DMS53 treated with DMSO at 0.1 percent for 48 hours (cell line): ENCODE measurements around the gene DGCR2.

Source experiments
- DNase-seq: peaks from one replicate; lab custom pipeline; 2025; ENCODE audit not compliant: unreplicated experiment; lab: John Stamatoyannopoulos, UW

DGCR2 gene

GRCh38 chr22:19128009-19128401, 5.8 kb upstream of the DGCR2 start:
- no peak for DNase-seq

GRCh38 chr22:19127329-19128008, 5.3 kb upstream of the DGCR2 start:
- no peak for DNase-seq

- DNase-seq, result no peak
Observed at GRCh38 chr22:19126309-19127273, 4.4 kb upstream of the DGCR2 start.

GRCh38 chr22:19125474-19126308, 3.5 kb upstream of the DGCR2 start:
- DNase-seq, result no peak

GRCh38 chr22:19125011-19125410, 2.8 kb upstream of the DGCR2 start:
- DNase-seq, result no peak

GRCh38 chr22:19124377-19124776, 2.2 kb upstream of the DGCR2 start:
- DNase-seq, result no peak

GRCh38 chr22:19123936-19124335, 1.7 kb upstream of the DGCR2 start:
- no peak for DNase-seq

- DNase-seq, result no peak
Observed at GRCh38 chr22:19122752-19123492, 710 bp upstream of the DGCR2 start.

- no peak for DNase-seq
Observed at GRCh38 chr22:19121631-19122142, 525 bp downstream of the DGCR2 start.

GRCh38 chr22:19120829-19121630, 1.2 kb downstream of the DGCR2 start:
- DNase-seq, result no peak

- no peak for DNase-seq
Observed at GRCh38 chr22:19119949-19120348, 2.3 kb downstream of the DGCR2 start.

GRCh38 chr22:19118329-19118880, 3.8 kb downstream of the DGCR2 start:
- DNase-seq, result no peak

GRCh38 chr22:19117111-19117512, 5.1 kb downstream of the DGCR2 start:
- peak; percentile 47 for DNase-seq

GRCh38 chr22:19115628-19116027, 6.6 kb downstream of the DGCR2 start:
- no peak for DNase-seq

- no peak for DNase-seq
Observed at GRCh38 chr22:19114984-19115552, 7.1 kb downstream of the DGCR2 start.

GRCh38 chr22:19113429-19113828, 8.8 kb downstream of the DGCR2 start:
- DNase-seq, result no peak

GRCh38 chr22:19111584-19111983, 10.6 kb downstream of the DGCR2 start:
- no peak for DNase-seq

- no peak for DNase-seq
Observed at GRCh38 chr22:19111140-19111539, 11.1 kb downstream of the DGCR2 start.

- DNase-seq, result no peak
Observed at GRCh38 chr22:19110646-19111045, 11.6 kb downstream of the DGCR2 start.
